ENCODE data around the gene RELCH.

- no peak for TF ChIP-seq CTCF (IDR thresholded peaks at IDR 0.05)
- TF ChIP-seq POLR2A (IDR thresholded peaks at IDR 0.05) = no peak
Observed at GRCh38 chr18:62164310-62164709, 22.7 kb upstream of the RELCH start.

Measured in lower leg skin (tissue), 3 donors.